Activated naive CD4-positive, alpha-beta T cell (primary cell): Measurements from ENCODE around the gene TACR1.

Source experiments
- DNase-seq, 4 experiments: peaks; one replicate each; lab custom pipeline; 2025; lab: John Stamatoyannopoulos, UW

TACR1 gene

GRCh38 chr2:75019790-75020189 lies 179.5 kb downstream of the TACR1 start:
- no peak for DNase-seq

- DNase-seq, result no peak
These were observed 181.2 kb downstream of the TACR1 start for GRCh38 chr2:75018162-75018561.

- DNase-seq, result no peak
These were observed 187.2 kb downstream of the TACR1 start for GRCh38 chr2:75012080-75012479.

- no peak for DNase-seq
These were observed 188.7 kb downstream of the TACR1 start for GRCh38 chr2:75010571-75010970.

- DNase-seq, result no peak
These were observed 191.5 kb downstream of the TACR1 start for GRCh38 chr2:75007819-75008218.

GRCh38 chr2:75007061-75007460 lies 192.3 kb downstream of the TACR1 start:
- no peak for DNase-seq

- DNase-seq, result no peak
These were observed 193.3 kb downstream of the TACR1 start for GRCh38 chr2:75006041-75006440.

GRCh38 chr2:75003773-75004172 lies 195.5 kb downstream of the TACR1 start:
- DNase-seq, result no peak

- DNase-seq, result no peak
These were observed 196.0 kb downstream of the TACR1 start for GRCh38 chr2:75003276-75003675.

- DNase-seq, result no peak
These were observed 197.3 kb downstream of the TACR1 start for GRCh38 chr2:75002007-75002406.

- no peak for DNase-seq
These were observed 199.9 kb downstream of the TACR1 start for GRCh38 chr2:74999468-74999867.
